GM12873 (cell line): Measurements from ENCODE around the gene CCDC185.

ENCODE experiments used
- CTCF ChIP-seq: IDR thresholded peaks from 2 replicates; pipeline ENCODE4 v1.5.1; 2012; ENCODE audit warnings: low read depth, mild to moderate bottlenecking, moderate library complexity, low read length, control low read depth; ENCODE audit not compliant: insufficient read depth; ENCODE audit errors: missing control alignments

CCDC185 gene

DNA sequence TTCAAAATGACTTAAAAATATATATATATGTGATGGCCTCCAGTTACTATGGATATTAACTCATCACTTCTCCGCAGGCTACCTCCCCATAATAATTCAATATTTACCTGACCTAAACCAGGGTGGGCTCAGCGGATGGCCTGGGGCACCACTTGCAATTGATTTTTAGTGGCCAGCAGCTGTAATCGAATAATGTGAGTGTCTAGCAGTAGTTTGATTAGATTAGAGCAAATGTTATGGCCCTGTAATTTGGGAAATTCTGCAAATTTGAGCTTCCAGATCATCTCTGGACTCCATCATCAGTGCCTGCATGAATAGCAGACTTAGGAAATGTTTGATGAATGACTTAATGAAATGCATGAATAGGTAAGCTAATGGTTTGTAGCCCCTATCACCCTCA is 44.0 kb upstream of the CCDC185 start:
- TF ChIP-seq CTCF, result no peak

- TF ChIP-seq CTCF, result no peak
Observed at GRCh38 chr1:223350361-223350908, 42.8 kb upstream of the CCDC185 start.

- TF ChIP-seq CTCF, result no peak
Observed at GRCh38 chr1:223352944-223353343, 40.3 kb upstream of the CCDC185 start.

- no peak for TF ChIP-seq CTCF
Observed at GRCh38 chr1:223353939-223354338, 39.3 kb upstream of the CCDC185 start.

DNA sequence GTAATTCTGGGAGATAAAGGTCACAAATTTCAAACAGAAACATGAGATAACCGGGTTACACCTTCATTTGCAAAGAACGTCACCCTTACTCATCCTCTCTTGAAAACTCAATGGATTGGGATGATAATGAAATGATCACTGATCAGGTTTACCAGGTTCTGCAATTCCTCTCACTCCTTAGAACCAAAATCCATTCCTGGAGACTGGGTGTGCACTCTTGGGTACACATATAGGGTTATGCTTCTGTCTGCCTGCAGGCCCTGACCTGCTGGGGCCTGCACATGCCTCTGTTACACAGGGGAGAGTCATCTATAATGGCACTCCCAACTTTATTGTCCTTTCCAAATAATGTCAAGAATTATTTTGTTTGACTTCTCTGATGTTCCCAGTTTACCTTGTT is 37.5 kb upstream of the CCDC185 start:
- TF ChIP-seq CTCF, result no peak

- no peak for TF ChIP-seq CTCF
Observed at GRCh38 chr1:223358826-223359225, 34.4 kb upstream of the CCDC185 start.

GRCh38 chr1:223363057-223363855 is 30.0 kb upstream of the CCDC185 start:
- no peak for TF ChIP-seq CTCF
